Fibroblast of skin of abdomen (primary cell): ENCODE data around the gene RSPRY1.
A peak's percentile ranks its signal among the peaks of the same experiment; 100 is the strongest.
"Not testable (repeated sequence)": the region's sequence is repeated elsewhere in the genome, so short reads cannot be mapped to it uniquely, and the experiment has no call there.

ENCODE experiments used
- DNase-seq: peaks from one replicate; pipeline ENCODE4 v3.0.0-alpha.2; 2013

RSPRY1 gene

GRCh38 chr16:57273359-57273758 is 87.2 kb downstream of the RSPRY1 start:
- DNase-seq = no peak

- no peak for DNase-seq
These were observed 87.7 kb downstream of the RSPRY1 start for GRCh38 chr16:57273826-57274225.

GRCh38 chr16:57275946-57276345 is 89.8 kb downstream of the RSPRY1 start:
- DNase-seq = not testable (repeated sequence)

- DNase-seq = no peak
These were observed 90.5 kb downstream of the RSPRY1 start for GRCh38 chr16:57276596-57276995.

GRCh38 chr16:57277586-57277985 is 91.5 kb downstream of the RSPRY1 start:
- peak; percentile 71 for DNase-seq

- DNase-seq = no peak
These were observed 92.4 kb downstream of the RSPRY1 start for GRCh38 chr16:57278494-57278893.

- DNase-seq = no peak
These were observed 93.9 kb downstream of the RSPRY1 start for GRCh38 chr16:57279780-57280638.

GRCh38 chr16:57281791-57282190 is 95.7 kb downstream of the RSPRY1 start:
- no peak for DNase-seq

GRCh38 chr16:57282510-57283213 is 96.5 kb downstream of the RSPRY1 start:
- no peak for DNase-seq

GRCh38 chr16:57283214-57283958 is 97.3 kb downstream of the RSPRY1 start:
- no peak for DNase-seq

GRCh38 chr16:57283959-57284208 is 97.8 kb downstream of the RSPRY1 start:
- DNase-seq = no peak

GRCh38 chr16:57284209-57284951 is 98.3 kb downstream of the RSPRY1 start, which contains the start of gene PLLP:
PLLP (minus strand) TSS chr16:57284672; CDS start chr16:57284540, 132 bp downstream.
- no peak for DNase-seq

- DNase-seq = no peak
These were observed 98.8 kb downstream of the RSPRY1 start for GRCh38 chr16:57284952-57285363.

- no peak for DNase-seq
These were observed 99.2 kb downstream of the RSPRY1 start for GRCh38 chr16:57285379-57285778.

GRCh38 chr16:57289391-57290257 is 103.5 kb downstream of the RSPRY1 start:
- no peak for DNase-seq
